Measurements from ENCODE around the gene RHO.

Gene RHO

GRCh38 chr3:129548104-129548965 lies 19.9 kb downstream of the RHO start:
- DNase-seq, result no peak

GRCh38 chr3:129549006-129549800 lies 20.8 kb downstream of the RHO start:
- no peak for DNase-seq

GRCh38 chr3:129549805-129550204 lies 21.4 kb downstream of the RHO start:
- no peak for DNase-seq

- DNase-seq, result no peak
Measured at GRCh38 chr3:129552287-129553050, 24.0 kb downstream of the RHO start.

- DNase-seq, result no peak
Measured at GRCh38 chr3:129553171-129553570, 24.7 kb downstream of the RHO start.

- DNase-seq, result no peak
Measured at GRCh38 chr3:129553719-129554118, 25.3 kb downstream of the RHO start.

- DNase-seq, result no peak
Measured at GRCh38 chr3:129554356-129555152, 26.1 kb downstream of the RHO start.

- no peak for DNase-seq
Measured at GRCh38 chr3:129555153-129555550, 26.7 kb downstream of the RHO start.

- no peak for DNase-seq
Measured at GRCh38 chr3:129555616-129556357, 27.3 kb downstream of the RHO start.

GRCh38 chr3:129556358-129556695 lies 27.9 kb downstream of the RHO start:
- no peak for DNase-seq

- no peak for DNase-seq
Measured at GRCh38 chr3:129556890-129557547, 28.6 kb downstream of the RHO start.

- DNase-seq, result no peak
Measured at GRCh38 chr3:129557548-129557894, 29.1 kb downstream of the RHO start.

- DNase-seq, result no peak
Measured at GRCh38 chr3:129558081-129558771, 29.8 kb downstream of the RHO start.

- no peak for DNase-seq
Measured at GRCh38 chr3:129558772-129559564, 30.5 kb downstream of the RHO start.

GRCh38 chr3:129559565-129560079 lies 31.2 kb downstream of the RHO start:
- DNase-seq, result no peak

- DNase-seq, result no peak
Measured at GRCh38 chr3:129560269-129560787, 31.9 kb downstream of the RHO start.

GRCh38 chr3:129560911-129561594 lies 32.6 kb downstream of the RHO start:
- no peak for DNase-seq

GRCh38 chr3:129561619-129562248 lies 33.3 kb downstream of the RHO start:
- no peak for DNase-seq
